Measurements from ENCODE around the gene DNAJB4.

- TF ChIP-seq CTCF (IDR thresholded peaks at IDR 0.05) (no peak), POLR2A (IDR thresholded peaks at IDR 0.05) (no peak), POLR2AphosphoS5 (IDR thresholded peaks at IDR 0.05) (no peak), EP300 (IDR thresholded peaks at IDR 0.05) (no peak)
Measured at GRCh38 chr1:78009276-78009675, 4.5 kb downstream of the DNAJB4 start.
